ENCODE results near the gene SFT2D3. TPM values are rescaled to one million over a fixed set of nuclear protein-coding genes. Genes with fewer than 3 reads are reported as not detected.

SFT2D3 gene
- total RNA-seq, 3 donors from 2014 or later: 5.1 to 8.8 (median 8.1) TPM

DNA sequence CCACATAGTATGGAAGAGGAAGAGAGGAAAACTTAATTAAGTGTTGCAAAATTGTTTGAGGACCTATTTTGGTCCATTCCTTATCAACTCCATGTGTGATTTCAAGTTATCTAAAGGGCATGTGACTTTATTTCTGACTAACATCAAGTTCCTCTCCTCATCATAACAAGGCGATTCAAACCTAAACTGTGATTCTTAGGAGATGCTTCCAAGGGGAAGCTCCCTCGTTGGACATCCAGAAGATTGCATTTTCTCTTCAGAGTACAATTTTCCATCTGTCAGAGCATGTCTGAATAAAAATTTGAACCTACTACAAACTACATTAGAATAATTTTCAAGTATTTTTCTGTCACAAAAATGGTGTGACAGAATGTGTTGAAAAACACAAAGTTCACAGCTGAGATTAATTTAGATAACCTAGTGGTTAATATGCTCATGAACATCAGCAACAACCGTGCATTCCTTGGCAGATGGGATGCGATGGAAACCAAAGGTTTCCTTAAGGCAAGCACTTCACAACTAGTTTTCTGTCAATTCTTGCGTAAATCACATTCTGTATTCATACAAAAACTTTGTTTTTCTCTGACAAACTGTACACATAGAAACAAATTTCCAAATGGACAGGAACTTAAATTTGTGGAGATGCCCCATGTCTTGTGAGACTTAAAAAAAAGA lies 4.2 kb downstream of the SFT2D3 start:
- Histone ChIP-seq H3K4me3 (no peak overlapping the region), H3K4me1 (ENCODE audit: low read depth) (peaks cover 30% of the 10 kb centered on the region), H3K36me3 (ENCODE audit: low read depth) (no peaks in the 10 kb centered on the region), H3K9me3 (no peaks in the 10 kb centered on the region)
- TF ChIP-seq, protein P1, sequence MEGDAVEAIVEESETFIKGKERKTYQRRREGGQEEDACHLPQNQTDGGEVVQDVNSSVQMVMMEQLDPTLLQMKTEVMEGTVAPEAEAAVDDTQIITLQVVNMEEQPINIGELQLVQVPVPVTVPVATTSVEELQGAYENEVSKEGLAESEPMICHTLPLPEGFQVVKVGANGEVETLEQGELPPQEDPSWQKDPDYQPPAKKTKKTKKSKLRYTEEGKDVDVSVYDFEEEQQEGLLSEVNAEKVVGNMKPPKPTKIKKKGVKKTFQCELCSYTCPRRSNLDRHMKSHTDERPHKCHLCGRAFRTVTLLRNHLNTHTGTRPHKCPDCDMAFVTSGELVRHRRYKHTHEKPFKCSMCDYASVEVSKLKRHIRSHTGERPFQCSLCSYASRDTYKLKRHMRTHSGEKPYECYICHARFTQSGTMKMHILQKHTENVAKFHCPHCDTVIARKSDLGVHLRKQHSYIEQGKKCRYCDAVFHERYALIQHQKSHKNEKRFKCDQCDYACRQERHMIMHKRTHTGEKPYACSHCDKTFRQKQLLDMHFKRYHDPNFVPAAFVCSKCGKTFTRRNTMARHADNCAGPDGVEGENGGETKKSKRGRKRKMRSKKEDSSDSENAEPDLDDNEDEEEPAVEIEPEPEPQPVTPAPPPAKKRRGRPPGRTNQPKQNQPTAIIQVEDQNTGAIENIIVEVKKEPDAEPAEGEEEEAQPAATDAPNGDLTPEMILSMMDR (IDR thresholded peaks at IDR 0.05): no peak
- DNase-seq (no peak), ATAC-seq (no peak)
- intact Hi-C loops (cut with DNase I, micrococcal nuclease): no loop called here

DNA sequence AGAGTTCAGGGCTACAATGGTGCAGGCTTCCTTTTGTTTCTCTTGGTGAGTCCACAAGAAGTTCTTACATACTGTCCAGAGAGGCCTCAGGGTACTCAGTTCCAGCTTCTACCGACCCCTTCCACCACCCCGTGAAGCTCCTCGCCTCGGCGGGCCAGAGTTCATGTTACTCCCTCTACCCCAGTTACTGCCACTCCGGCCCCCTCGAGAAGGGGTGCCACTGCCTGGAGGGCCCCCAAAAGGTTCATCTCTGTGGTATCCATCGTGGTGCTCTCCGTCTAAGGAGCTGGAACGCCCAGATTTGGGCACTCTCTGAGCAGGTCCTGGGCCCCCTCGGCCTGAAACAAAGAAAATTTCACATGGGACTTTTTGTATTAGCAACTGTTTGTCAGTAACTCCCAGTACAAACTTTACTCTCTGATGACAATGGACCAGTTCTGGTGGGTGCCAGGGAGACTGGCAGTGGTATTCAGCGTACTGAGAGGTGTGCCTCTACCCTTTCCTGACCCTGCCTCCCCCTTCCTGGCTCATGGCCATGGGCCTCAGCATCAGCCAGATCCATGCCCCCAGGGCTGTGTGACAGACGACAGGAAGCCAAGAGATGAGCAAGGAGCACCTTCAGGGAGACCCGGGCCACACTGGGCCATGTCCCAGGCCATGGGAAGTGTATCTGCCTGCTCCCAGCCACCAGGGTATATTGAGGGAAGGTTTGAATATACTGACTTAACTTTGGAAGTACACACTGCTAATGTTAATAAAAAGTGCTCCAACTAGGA lies 5.1 kb downstream of the SFT2D3 start:
- Histone ChIP-seq H3K4me3 (no peak overlapping the region), H3K4me1 (ENCODE audit: low read depth) (peaks cover 24% of the 10 kb centered on the region), H3K36me3 (ENCODE audit: low read depth) (no peaks in the 10 kb centered on the region), H3K9me3 (no peaks in the 10 kb centered on the region)
- ATAC-seq (no peak), DNase-seq (no peak)
- TF ChIP-seq, protein P1 (IDR thresholded peaks at IDR 0.05): no peak
- intact Hi-C loops (cut with DNase I, micrococcal nuclease): no loop called here

DNA sequence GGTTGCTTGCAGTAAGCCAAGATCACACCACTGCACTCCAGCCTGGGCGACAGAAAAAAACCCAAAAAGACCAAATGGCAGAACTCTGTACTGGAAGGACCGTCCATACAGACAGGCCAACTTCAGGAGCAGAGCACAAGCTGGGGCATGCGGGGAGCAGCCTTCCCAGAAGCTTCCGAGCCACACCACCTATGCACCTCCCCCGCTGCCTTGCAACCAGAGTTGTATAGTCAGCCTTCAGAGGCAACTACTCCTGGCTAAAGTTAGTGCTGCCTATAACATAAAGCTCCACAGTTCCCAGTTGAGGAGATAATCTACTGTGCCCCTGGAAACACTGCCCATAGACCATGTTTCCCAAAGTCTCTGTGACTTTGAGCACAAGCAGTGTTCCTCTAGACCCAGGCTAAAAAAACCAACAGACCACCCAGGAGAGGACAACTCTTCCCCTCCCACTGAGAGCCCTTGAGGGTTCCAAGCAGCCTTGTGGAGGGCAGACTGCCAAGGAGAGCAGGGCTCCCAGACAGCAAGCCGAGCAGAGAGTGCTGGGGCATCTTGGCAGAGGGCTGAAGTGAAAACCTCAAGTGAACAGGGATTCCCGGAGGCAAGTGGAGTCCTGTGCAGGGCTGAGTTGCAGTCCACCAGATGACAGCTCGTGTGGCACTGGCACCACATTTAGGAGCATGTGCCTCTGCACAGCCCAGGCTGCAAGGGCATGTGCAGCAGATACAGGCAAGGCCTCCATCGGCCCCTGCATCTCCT lies 6.8 kb downstream of the SFT2D3 start:
- ATAC-seq: peak; percentile 9
- intact Hi-C loops (cut with DNase I, micrococcal nuclease): no loop called here
- peaks cover 15% of the 10 kb centered on the region for H3K4me1 ChIP-seq (ENCODE audit: low read depth)
- TF ChIP-seq, protein P1 (IDR thresholded peaks at IDR 0.05): no peak
- H3K36me3 ChIP-seq (ENCODE audit: low read depth): no peaks in the 10 kb centered on the region
- DNase-seq: no peak
- no peaks in the 10 kb centered on the region for H3K9me3 ChIP-seq
- no peak overlapping the region for H3K4me3 ChIP-seq

DNA sequence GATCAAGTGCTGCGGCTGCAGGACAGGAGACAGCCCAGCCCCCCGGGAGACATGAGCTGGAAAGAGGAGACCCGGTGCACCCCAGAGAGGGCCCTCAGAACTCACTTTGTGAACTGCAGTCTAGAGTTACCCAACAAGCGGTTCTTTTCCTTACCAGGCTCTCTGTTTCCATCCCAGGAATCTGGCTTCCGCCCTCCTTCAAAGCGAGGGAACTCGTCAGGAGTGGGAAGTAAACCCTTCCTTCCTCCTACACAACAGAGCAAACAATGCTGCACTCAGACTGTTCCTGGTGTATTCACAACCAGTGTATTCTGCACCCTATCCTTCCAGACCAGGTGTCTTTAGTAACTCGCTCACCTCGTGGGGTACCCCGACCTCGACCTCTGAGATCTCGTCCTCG lies 8.0 kb downstream of the SFT2D3 start:
- TF ChIP-seq, protein P1 (IDR thresholded peaks at IDR 0.05): no peak
- no peaks in the 10 kb centered on the region for H3K36me3 ChIP-seq (ENCODE audit: low read depth)
- H3K4me1 ChIP-seq (ENCODE audit: low read depth): peaks cover 2% of the 10 kb centered on the region
- H3K4me3 ChIP-seq: no peak overlapping the region
- H3K9me3 ChIP-seq: no peaks in the 10 kb centered on the region
- no peak for DNase-seq
- intact Hi-C loops (cut with DNase I, micrococcal nuclease): no loop called here
- ATAC-seq: no peak

DNA sequence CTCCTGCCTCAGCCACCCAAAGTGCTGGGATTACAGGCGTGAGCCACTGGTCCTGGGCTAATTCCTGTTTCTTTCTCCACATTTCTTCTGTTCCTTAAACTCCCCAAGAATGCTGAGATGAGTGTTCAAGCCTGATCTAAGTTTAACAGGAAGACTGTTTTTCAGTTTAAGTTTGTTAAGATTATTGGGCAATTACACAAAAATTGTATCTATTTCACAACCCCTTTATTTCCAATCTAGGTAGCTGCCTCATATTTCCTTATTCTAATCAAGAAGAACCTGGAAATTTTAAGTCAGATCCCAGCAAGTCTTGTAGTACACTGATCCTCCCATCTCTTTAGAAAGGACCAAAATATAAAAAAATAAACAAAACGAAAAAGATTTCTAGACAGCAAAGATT lies 11.7 kb downstream of the SFT2D3 start:
- no peak for DNase-seq
- H3K36me3 ChIP-seq (ENCODE audit: low read depth): no peaks in the 10 kb centered on the region
- no peaks in the 10 kb centered on the region for H3K9me3 ChIP-seq
- H3K4me1 ChIP-seq (ENCODE audit: low read depth): no peaks in the 10 kb centered on the region
- intact Hi-C loops (cut with DNase I, micrococcal nuclease): no loop called here
- no peak overlapping the region for H3K4me3 ChIP-seq
- no peak for ATAC-seq
- TF ChIP-seq, protein P1 (IDR thresholded peaks at IDR 0.05): no peak
